SK-MEL-5 (cell line): ENCODE results near the gene C6orf47. TPM values are rescaled to one million over a fixed set of nuclear protein-coding genes. Genes with fewer than 3 reads are reported as not detected.
A peak's percentile ranks its signal among the peaks of the same experiment; 100 is the strongest.

Source experiments
- DNase-seq: peaks from one replicate; pipeline ENCODE4 v3.0.0-alpha.2; 2016; ENCODE audit warnings: low read depth, low spot score
- in situ Hi-C: cut with HindIII; loops from 2 replicates; pipeline ENCODE4 v1.10.0; 2016; ENCODE audit warnings: low sequenced_read_pairs, high pct_unique_total_duplicates, low pct_unique_long_range_greater_than_20kb
- total RNA-seq: library from RNA; depleted of rRNA; stranded (reverse); fragments of >200 nt; shearing (Covaris generic); gene quantifications from 2 replicates; pipeline ENCODE4 v1.2.3, GENCODE V29; 2014

The C6orf47 gene
- total RNA-seq, 1 experiment from 2014 or later, result 24.5 TPM

DNA sequence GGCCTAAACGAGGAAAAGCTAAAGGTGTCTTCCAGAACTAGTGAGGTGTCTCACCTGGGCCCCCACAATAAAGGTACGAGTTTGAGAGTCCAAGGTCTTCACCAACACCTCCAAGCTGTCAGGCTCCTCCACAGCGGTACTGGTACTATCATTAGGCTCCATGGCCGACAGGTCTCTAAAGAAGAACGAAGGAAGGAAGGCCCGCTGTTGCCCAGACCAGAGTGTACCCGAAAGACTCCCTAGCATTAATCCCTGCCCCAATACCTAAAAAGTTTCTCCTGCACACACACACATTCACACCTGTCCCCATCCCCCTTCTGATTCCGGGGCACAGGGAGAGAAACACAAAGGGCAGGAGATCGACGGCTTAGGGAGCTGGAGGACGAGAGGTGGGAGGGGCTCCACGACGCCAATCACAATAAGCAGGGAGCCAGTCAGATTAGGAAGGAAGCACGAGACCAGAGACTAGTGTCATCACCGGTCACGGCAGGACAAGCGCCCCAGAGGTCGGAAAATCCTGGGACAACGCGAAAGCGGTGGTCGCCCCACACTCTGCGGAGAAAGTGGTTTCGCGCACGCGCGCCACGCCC is 8.9 kb downstream of the C6orf47 start:
- in situ Hi-C loops, result no loop called here
- DNase-seq, result peak; percentile 76

DNA sequence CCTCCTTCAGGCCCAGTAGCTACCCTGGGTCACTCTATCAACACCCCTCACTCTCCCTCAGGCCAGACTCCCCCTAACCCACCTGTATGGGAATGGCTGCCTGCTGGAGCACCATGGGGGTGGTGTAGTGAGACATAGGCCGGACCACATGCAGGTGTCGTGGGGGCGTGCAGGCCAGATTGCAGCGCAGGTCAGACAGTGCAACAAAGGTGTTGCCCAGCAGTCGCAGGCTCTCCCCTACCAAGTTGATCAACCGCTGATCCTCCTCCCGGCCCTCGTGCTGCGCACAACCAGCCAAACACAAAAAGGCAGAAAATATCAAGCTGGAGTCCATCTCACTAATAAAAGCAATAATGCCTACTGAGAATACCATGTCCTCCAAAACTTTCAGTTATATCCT is 15.3 kb downstream of the C6orf47 start:
- in situ Hi-C loops, result no loop called here
- DNase-seq, result no peak

DNA sequence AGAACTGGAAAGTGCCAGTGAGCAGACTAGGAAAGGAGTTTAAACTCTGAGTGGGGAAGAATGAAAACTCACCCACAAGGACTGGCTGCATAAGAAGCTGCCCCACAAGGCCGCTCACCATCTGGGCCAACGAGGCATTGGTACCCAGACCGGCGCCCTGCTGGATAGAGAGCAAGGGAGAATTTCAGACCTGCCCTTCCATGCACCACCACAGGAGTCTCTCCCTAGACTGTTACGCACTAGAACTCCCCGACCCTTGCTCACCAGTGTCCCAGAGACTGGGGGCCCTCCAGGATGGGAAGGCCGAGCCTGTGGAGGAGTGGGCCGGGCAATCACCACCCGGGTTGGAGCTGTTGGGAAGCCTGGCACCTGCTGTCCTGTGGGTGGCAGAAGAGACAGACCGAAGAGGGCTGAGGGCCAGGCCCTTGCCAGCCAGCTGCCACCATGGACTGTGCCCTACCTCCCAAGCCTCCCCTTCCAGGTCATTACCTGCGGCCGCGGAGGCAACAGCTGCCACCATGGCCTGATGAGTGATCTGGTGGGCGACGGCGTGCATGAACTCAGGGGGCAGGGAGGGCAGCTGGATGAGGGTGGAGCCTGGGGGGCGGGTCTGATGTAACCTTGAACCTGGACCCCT is 16.6 kb downstream of the C6orf47 start:
- in situ Hi-C loops, result no loop called here

DNA sequence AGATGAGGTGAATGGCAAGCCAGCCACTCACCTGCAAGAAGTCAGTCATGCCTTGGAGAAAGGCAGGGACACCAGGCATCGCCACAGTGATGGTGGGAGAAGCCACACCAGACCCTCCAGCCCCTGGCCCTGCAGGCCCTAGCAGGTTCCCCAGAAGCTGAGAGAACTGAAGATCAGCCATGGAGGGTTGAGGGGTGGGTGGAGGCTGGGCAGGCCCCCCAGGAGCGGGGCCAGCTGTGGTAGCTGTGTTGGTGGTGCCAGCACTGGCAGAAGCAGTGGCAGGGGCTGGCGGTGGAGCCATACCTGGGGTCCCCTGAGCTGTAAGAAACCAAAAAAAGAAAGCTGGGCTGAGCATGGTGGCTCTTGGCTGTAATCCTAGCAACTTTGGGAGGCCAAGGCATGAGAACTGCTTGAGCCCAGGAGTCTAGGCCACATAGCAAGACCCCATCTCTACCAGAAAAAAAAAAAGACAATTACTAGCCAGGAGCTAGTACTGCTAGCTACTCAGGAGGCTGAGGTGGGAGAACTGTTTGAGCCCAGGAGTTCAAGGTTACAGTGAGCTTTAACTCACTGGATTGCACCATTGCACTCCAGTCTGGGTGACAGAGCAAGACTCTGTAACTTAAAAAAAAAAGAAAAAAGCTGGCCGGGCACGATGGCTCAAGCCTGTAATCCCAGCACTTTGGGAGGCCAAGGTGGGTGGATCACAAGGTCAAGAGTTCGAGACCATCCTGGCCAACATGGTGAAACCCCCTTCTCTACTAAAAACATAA is 17.6 kb downstream of the C6orf47 start:
- DNase-seq, result no peak

More for the DNA sequence above, 16.6 kb downstream of the C6orf47 start:
- DNase-seq, result no peak

DNA sequence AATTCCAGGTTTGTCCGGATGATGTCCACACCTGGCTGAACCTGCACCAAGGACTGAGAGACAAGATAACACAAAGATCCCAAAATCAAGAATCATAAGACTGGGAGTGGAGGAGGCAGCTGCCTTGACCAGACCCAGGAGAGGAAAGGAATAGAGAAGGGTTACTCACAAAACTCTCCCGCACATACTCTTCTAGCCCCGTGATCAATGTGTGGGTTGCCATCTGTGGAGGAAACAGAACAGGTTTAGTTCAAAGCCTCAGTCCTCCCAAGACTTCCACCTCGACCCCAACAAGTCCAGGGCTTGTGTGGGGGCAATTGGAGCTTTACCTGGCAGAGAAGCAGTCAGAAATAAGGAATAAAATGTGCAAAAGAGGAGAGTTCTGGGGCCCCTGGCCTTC is 19.2 kb downstream of the C6orf47 start:
- DNase-seq, result no peak
- in situ Hi-C loops, result no loop called here

More for the DNA sequence above, 17.6 kb downstream of the C6orf47 start:
- in situ Hi-C loops, result no loop called here

DNA sequence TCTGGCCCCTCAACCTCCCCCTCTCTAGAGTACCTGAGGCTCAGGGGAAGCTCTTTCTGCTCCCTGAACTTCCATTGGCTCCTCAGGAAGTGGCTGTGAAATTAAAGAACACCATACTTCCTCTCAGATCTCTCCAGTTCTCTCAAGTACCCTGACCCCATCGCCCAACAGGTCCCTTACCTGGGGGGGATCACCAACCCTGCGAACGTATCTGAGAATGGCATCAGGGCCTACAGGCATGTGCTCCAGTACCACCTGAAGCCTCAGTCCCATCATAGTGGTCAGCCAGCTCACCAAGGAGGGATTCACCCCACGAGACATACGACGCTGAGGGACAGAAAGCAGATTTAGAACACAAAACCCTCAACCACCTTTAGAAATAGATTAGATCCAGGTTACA is 20.0 kb downstream of the C6orf47 start:
- in situ Hi-C loops, result no loop called here
- DNase-seq, result no peak

DNA sequence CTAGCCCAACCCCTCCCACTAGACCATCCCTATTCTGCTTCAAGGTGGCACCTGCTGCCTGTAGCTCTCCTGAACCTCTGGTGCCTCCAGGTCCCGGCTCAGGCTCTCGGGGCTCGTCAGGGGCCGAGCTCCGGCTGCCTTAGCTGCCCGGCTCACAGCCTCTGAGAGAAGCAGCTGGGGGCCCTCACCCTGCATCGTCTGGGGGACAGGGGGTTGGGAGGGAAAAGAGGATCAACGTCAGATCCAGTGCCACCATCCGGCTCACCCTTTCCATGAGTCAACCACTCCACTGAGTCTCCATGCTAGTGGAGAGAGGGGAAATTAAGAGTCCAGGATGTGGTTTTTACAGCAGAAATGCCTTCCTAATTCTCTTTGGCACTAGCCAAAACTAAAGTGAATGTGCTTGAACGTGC is 21.1 kb downstream of the C6orf47 start:
- in situ Hi-C loops, result no loop called here
- DNase-seq, result no peak

DNA sequence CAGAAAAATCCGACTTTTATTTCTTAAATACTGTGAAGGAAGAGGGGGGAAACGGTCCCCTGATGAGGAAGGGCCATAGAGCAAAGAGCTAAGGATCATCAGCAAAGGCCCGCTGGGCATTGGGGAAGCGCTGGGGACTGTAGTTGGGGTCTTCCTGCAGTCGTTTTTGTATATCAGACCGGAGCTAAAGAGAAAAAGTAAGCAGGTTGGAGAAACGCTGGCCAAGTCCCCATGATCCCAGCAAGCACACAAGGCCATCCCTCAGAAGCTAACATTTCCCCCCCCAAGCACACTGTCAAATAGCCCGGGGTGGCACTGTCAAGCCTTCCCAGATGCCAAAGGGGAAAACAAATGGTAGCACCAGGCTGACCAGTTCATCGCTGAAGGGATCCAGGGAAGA is 21.5 kb downstream of the C6orf47 start:
- DNase-seq, result no peak
- in situ Hi-C loops, result no loop called here

DNA sequence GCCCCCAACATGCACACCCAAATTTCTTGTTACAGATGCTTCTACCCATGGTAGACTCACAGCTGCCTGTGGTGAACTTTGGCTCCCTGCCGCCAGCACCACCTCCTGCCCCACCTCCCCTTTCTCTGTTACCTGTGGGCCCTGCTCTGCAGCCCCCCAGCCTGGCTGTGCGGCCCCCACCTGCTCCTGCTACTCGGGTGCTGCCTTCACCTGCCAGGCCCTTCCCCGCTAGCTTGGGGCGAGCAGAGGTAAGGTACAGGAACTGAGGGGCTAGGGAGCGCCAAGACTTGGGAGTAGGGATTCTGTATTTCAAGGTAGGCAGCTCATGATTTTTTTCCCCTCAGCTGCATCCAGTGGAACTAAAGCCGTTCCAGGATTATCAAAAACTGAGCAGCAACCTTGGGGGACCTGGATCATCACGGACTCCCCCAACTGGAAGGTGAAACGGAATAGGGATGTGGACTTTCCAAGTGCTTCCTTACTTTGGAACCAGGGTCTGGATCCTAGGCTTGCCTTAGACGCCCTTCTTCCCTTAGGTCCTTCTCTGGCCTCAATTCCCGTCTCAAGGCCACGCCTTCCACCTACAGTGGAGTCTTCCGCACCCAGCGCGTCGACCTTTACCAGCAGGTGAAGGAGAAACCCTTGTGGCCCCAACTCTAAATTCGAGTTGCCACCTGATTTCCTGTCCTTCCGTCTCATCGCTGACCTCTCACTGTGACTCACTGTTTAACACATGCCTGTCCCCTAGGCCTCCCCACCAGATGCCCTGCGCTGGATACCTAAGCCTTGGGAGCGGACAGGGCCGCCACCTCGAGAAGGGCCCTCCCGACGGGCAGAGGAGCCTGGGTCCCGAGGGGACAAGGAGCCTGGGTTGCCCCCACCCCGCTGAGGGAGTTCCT is 23.6 kb downstream of the C6orf47 start:
- in situ Hi-C loops, result no loop called here

DNA sequence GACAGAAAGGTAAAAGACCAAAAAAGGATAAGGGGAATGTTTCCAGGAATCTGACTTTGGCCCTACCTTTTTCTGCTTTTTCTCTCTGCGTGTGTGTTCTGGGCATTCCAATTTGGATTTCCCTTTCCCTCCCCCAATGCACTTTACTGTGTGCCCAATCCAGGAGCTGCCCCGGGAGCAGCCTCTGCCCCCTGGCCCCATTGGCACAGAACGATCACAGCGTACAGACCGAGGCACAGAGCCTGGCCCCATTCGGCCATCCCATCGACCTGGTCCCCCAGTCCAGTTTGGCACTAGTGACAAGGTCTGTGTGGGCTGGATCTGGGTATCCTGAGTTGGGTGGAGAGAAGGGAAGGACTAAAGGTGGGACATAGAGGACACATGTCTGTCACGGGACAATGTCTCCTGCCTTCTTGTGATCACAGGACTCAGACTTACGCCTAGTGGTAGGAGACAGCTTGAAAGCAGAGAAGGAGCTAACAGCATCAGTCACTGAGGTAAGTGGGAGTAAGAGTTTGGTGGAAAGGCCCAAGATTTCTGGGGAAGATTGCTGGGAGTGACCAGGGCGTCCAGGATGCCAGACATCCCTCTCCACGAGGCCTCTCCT is 25.5 kb downstream of the C6orf47 start:
- in situ Hi-C loops, result no loop called here
- peak; percentile 26 for DNase-seq

More for the DNA sequence above, 23.6 kb downstream of the C6orf47 start:
- DNase-seq, result no peak

DNA sequence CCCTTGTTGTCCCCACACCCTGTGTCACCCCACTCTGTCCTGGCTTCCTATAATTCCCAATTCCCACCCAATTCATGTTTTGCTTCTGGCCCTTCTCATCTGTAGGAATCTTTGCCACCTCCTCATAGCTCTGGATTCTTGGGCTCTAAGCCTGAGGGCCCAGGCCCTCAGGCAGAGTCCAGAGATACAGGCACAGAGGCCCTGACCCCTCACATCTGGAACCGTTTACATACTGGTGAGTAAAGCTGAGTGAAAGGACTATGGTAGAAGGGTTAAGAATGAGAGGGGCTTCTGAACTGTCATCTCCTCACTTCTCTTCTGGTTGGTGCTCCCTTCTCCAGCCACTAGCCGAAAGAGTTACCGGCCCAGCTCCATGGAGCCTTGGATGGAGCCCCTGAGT is 26.4 kb downstream of the C6orf47 start:
- no peak for DNase-seq
- in situ Hi-C loops, result no loop called here

DNA sequence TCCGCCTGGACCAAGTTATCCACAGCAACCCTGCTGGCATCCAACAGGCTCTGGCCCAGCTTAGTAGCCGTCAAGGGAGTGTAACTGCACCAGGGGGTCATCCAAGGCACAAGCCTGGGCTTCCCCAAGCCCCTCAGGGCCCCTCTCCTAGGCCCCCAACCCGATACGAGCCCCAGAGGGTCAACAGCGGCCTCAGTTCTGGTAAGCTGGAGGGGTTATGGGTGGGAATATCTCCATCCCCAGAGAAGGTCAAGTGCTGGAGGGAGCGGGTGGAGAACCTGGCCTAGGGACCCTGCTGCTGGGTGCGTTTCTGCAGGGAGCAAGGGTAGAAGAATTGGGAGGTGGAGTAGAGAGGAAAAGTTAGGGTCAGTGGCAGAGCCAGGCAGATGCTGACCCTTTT is 27.1 kb downstream of the C6orf47 start:
- no peak for DNase-seq
- in situ Hi-C loops, result no loop called here

DNA sequence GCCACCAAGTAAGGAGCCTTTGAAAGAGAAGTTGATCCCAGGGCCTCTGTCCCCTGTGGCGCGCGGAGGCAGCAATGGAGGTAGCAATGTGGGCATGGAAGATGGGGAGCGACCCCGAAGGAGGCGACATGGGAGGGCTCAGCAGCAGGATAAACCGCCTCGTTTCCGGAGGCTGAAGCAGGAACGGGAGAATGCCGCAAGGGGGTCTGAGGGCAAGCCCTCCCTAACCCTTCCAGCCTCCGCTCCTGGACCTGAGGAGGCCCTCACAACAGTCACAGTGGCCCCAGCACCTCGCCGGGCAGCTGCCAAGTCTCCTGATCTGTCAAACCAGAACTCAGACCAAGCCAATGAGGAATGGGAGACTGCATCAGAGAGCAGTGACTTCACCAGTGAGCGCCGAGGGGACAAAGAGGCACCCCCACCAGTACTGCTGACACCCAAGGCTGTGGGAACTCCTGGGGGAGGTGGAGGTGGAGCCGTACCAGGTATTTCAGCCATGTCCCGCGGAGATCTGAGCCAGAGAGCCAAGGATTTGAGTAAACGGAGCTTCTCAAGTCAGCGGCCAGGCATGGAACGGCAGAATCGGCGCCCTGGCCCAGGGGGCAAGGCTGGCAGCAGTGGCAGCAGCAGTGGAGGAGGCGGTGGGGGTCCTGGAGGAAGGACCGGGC is 28.2 kb downstream of the C6orf47 start:
- in situ Hi-C loops, result no loop called here
- DNase-seq, result no peak

DNA sequence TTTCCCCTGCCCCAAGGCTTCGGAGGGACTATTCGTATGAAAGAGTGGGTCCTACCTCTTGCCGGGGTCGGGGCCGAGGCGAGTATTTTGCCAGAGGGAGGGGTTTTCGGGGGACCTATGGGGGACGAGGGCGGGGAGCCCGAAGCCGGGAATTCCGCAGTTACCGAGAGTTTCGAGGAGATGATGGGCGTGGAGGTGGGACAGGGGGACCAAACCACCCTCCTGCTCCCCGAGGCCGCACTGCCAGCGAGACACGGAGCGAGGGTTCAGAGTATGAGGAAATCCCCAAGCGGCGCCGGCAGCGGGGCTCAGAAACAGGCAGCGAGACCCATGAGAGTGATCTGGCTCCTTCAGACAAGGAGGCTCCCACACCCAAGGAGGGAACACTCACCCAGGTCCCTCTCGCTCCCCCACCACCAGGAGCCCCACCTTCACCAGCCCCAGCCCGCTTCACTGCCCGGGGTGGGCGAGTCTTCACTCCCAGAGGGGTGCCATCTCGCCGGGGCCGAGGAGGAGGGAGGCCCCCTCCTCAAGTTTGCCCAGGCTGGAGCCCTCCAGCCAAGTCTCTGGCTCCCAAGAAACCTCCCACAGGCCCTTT is 28.8 kb downstream of the C6orf47 start:
- no peak for DNase-seq
- in situ Hi-C loops, result no loop called here

DNA sequence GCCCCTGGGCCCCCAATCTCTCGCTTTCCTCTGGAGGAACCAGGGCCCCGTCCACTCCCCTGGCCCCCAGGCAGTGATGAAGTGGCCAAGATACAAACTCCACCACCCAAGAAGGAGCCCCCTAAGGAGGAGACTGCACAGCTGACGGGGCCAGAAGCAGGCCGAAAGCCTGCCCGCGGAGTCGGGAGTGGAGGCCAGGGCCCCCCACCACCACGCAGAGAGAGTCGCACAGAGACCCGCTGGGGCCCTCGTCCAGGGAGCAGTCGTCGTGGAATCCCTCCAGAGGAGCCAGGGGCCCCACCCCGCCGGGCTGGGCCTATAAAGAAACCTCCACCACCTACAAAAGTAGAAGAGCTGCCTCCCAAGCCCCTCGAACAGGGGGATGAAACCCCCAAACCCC is 29.4 kb downstream of the C6orf47 start:
- in situ Hi-C loops, result no loop called here
- DNase-seq, result no peak

DNA sequence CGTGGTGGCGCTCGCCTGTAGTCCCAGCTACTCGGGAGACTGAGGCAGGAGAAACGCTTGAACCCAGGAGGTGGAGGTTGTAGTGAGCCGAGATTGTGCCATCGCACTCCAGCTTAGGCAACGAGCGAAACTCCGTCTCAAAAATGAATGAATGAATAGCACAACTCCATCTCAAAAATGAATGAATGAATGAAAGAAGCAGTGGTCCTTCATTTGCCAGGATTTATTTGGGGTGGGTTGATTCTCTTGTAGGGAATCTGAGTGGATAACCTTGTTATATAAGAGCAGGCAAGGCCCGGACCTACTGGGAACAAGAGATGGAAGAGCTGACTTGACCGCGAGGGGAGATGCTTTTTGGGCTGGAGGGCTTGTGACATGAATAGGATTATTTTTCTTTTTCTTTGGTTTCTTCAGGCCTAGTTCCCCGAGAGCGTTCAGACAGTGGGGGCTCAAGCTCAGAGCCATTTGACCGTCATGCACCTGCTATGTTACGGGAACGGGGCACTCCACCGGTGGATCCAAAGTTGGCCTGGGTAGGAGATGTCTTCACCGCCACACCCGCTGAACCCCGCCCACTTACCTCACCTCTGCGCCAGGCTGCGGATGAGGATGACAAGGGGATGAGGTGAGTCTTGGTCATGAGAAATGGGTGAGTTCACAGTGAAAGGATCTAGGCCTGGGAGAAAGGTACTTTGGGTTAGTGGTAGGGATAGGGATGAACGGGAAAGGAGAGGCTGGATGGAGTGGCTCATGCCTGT is 30.2 kb downstream of the C6orf47 start:
- no peak for DNase-seq
- in situ Hi-C loops, result no loop called here
